Measurements from ENCODE around the gene RIBC2. TPM values are rescaled to one million over a fixed set of nuclear protein-coding genes. Genes with fewer than 3 reads are reported as not detected.

RIBC2 gene
- polyA plus RNA-seq, 1 donor: 4.7 TPM

Other genes with a start within 250 kb of the RIBC2 start
- gene NUP50, start 249.8 kb upstream of the RIBC2 start, polyA plus RNA-seq: 40.8 TPM
- 21.8 TPM for gene KIAA0930, start 172.8 kb upstream of the RIBC2 start, polyA plus RNA-seq
- 113 TPM for gene UPK3A, start 128.7 kb upstream of the RIBC2 start, polyA plus RNA-seq
- 72.0 TPM for gene FAM118A, start 103.8 kb upstream of the RIBC2 start, polyA plus RNA-seq
- gene SMC1B, start 94 bp upstream of the RIBC2 start, polyA plus RNA-seq: 0.27 TPM
- 70.4 TPM for gene FBLN1, start 89.2 kb downstream of the RIBC2 start, polyA plus RNA-seq

Measured in large intestine (tissue), 1 donor.